Left renal pelvis (tissue), 4 donors: ENCODE results near the gene PIAS4. TPM values are rescaled to one million over a fixed set of nuclear protein-coding genes. Genes with fewer than 3 reads are reported as not detected.

ENCODE experiments used
- polyA plus RNA-seq, 4 donors: library from polyadenylated mRNA; unstranded; fragments of 120-200 nt; gene quantifications; one replicate each; pipeline ENCODE4 v1.2.1, GENCODE V29; 2013; ENCODE audit not compliant: insufficient read length in 4 of 4

Gene PIAS4
- polyA plus RNA-seq, 4 donors: 25.4 to 37.8 (median 34.0) TPM

Other genes with a start within 250 kb of the PIAS4 start
- gene APBA3, start 246.0 kb upstream of the PIAS4 start, polyA plus RNA-seq: 10 to 100 TPM in 3 of 4 donors, 1 to 10 TPM in 1; 9.9 to 26.9 (median 14.6) TPM
- gene MRPL54, start 245.1 kb upstream of the PIAS4 start, polyA plus RNA-seq: 10 to 100 TPM; 25.2 to 41.8 (median 31.3) TPM
- under 1 TPM in 1 of 4 donors, not detected in 3; 0.20 TPM for gene RAX2, start 235.5 kb upstream of the PIAS4 start, polyA plus RNA-seq
- gene MATK, start 221.4 kb upstream of the PIAS4 start, polyA plus RNA-seq: 1 to 10 TPM in 3 of 4 donors, under 1 TPM in 1; 0.57 to 1.6 (median 1.4) TPM
- gene ZFR2, start 138.7 kb upstream of the PIAS4 start, polyA plus RNA-seq: 1 to 10 TPM; 1.3 to 2.9 (median 2.0) TPM
- gene ATCAY, start 127.1 kb upstream of the PIAS4 start, polyA plus RNA-seq: under 1 TPM; 0.30 to 0.76 (median 0.47) TPM
- under 1 TPM in 1 of 4 donors, not detected in 3; 0.37 TPM for gene NMRK2, start 74.7 kb upstream of the PIAS4 start, polyA plus RNA-seq
- 10 to 100 TPM; 36.6 to 48.0 (median 40.4) TPM for gene DAPK3, start 36.6 kb upstream of the PIAS4 start, polyA plus RNA-seq
- gene EEF2, start 22.3 kb upstream of the PIAS4 start, polyA plus RNA-seq: 1,000 to 10,000 TPM; 1,527 to 1,864 (median 1,619) TPM
- gene ZBTB7A, start 59.2 kb downstream of the PIAS4 start, polyA plus RNA-seq: 10 to 100 TPM in 1 of 4 donors, 1 to 10 TPM in 3; 7.3 to 14.7 (median 8.5) TPM
- 100 to 1,000 TPM in 2 of 4 donors, 10 to 100 TPM in 2; 92.8 to 140 (median 98.7) TPM for gene MAP2K2, start 116.4 kb downstream of the PIAS4 start, polyA plus RNA-seq
- 1 to 10 TPM in 2 of 4 donors, under 1 TPM in 2; 0.37 to 1.2 (median 0.79) TPM for gene CREB3L3, start 145.9 kb downstream of the PIAS4 start, polyA plus RNA-seq
- gene SIRT6, start 174.8 kb downstream of the PIAS4 start, polyA plus RNA-seq: 10 to 100 TPM; 13.9 to 25.3 (median 17.9) TPM
- 1 to 10 TPM in 3 of 4 donors, under 1 TPM in 1; 0.83 to 2.0 (median 1.4) TPM for gene ANKRD24, start 175.0 kb downstream of the PIAS4 start, polyA plus RNA-seq
- gene EBI3, start 221.8 kb downstream of the PIAS4 start, polyA plus RNA-seq: under 1 TPM; 0.22 to 0.72 (median 0.36) TPM
- gene YJU2, start 239.3 kb downstream of the PIAS4 start, polyA plus RNA-seq: 10 to 100 TPM; 16.9 to 23.9 (median 20.1) TPM